Measurements from ENCODE around the gene FBXW9. TPM values are rescaled to one million over a fixed set of nuclear protein-coding genes. Genes with fewer than 3 reads are reported as not detected.

Gene FBXW9
- total and polyA plus RNA-seq, 2 of the 8 experiments (the other 6 are each of a cell fraction or from before 2014, with no cell fraction given) = 10.8 to 30.1 TPM

DNA sequence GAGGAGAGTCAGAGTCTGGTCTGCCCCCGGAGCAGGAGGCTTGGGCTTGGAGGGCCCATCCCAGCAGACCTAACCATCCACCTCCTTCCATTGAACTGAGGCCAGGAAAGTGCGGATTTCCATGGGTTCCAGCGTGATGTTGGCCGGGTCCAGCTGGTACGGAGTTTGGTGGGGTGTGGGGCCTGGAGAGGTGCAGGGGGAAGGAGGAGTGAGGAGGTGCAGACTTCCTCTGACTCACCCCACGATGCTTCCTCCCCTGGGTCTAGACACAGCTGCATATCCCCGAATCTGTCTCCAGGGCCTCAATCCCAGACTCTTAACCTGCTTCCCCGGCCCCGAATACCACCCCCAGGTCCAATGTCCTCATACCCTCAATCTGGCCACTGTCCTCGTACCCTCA is 49.9 kb downstream of the FBXW9 start:
- H4K5ac ChIP-seq (ENCODE audit: insufficient read length, low read depth, low read length) = no peak overlapping the region
- H3K36me3 ChIP-seq (ENCODE audit: control insufficient read depth in 2 of 4, insufficient read depth in 4 of 4, low read length in 3 of 4) = peaks cover 0 to 3% (median 0%) of the 10 kb centered on the region in 4 experiments; a peak in 1 of 8 replicates
- peaks cover 0 to 4% of the 10 kb centered on the region in 2 experiments; a peak in 1 of 4 replicates for H3K9me3 ChIP-seq (ENCODE audit: insufficient read depth in 2 of 2, low read depth in 1 of 2, low read length in 1 of 2)
- 89% methylated on average over 10 of the region's 10 CpGs; no CpG with 5 or more reads in 1 of the 2 experiments for WGBS, 2 experiments (ENCODE audit: extremely low coverage in 1 of 2, insufficient coverage in 1 of 2, insufficient read length in 1 of 2, insufficient replicate concordance in 2 of 2, low coverage in 1 of 2, low lambda C conversion rate in 2 of 2, missing lambda C conversion rate in 1 of 2)
- H3K9ac ChIP-seq (replicated peaks in 1 of 4; ENCODE audit: extremely low read depth in 1 of 4, low read depth in 3 of 4, low read length in 3 of 4) = no peak overlapping the region
- no peaks in the 10 kb centered on the region for H4K20me1 ChIP-seq (replicated peaks in 1 of 2; ENCODE audit: control insufficient read depth in 1 of 2, insufficient read depth in 2 of 2, low read length in 2 of 2)
- ChIA-PET POLR2A (ENCODE audit: partially characterized antibody) (interaction anchor here (1.3 kb wide), 1 partner anchor 36 kb away, joined by 8 read pairs; the partner anchor contains the start of genes ZNF490 and ZNF791), CTCF (ENCODE audit: partially characterized antibody) (interaction anchor here (1.2 to 1.3 kb wide), 2 partner anchors 10 to 13 kb away, joined by 5 to 6 read pairs; no protein-coding TSS in a partner anchor)
- H3K4me3 ChIP-seq (ENCODE audit: extremely low read depth in 1 of 4, insufficient read depth in 2 of 4, low read depth in 3 of 4, low read length in 4 of 4) = no peak overlapping the region
- H2BK20ac ChIP-seq (ENCODE audit: low read length) = no peak overlapping the region
- H3K27ac ChIP-seq (ENCODE audit: low read depth, low read length) = no peak overlapping the region
- no peak overlapping the region for H4K91ac ChIP-seq (replicated peaks; ENCODE audit: insufficient read length, low read length)
- no peaks in the 10 kb centered on the region for H3K23me2 ChIP-seq (ENCODE audit: low read depth, low read length)
- no peak overlapping the region for H3K14ac ChIP-seq (ENCODE audit: insufficient read length)
- H3K4me2 ChIP-seq (ENCODE audit: insufficient read depth in 1 of 2, low read depth in 2 of 2, low read length in 2 of 2) = no peak overlapping the region
- DNase-seq (ENCODE audit: low read depth in 1 of 2, low spot score in 2 of 2) (no peak), FAIRE-seq (no peak)
- no peaks in the 10 kb centered on the region for H3K79me1 ChIP-seq (ENCODE audit: low read depth, low read length)
- H3K4ac ChIP-seq (replicated peaks; ENCODE audit: insufficient read length, low read depth, low read length) = no peak overlapping the region
- H3K56ac ChIP-seq (replicated peaks; ENCODE audit: insufficient read length, low read depth, low read length) = no peak overlapping the region
- no peak overlapping the region for H3K23ac ChIP-seq (ENCODE audit: insufficient read length)
- H3K4me1 ChIP-seq (replicated peaks in 1 of 4; ENCODE audit: control insufficient read depth in 3 of 4, insufficient read depth in 4 of 4, low read length in 3 of 4) = no peaks in the 10 kb centered on the region
- TF ChIP-seq EP300 (IDR thresholded peaks at IDR 0.05; ENCODE audit: borderline replicate concordance in 1 of 2, low read depth in 2 of 2, low read length in 2 of 2) = no peak
- TF ChIP-seq TEAD4 (IDR thresholded peaks at IDR 0.05; ENCODE audit: low read depth, low read length) = no peak
- TF ChIP-seq BACH1 (IDR thresholded peaks at IDR 0.05; ENCODE audit: low read length) = no peak
- TF ChIP-seq, protein P1, sequence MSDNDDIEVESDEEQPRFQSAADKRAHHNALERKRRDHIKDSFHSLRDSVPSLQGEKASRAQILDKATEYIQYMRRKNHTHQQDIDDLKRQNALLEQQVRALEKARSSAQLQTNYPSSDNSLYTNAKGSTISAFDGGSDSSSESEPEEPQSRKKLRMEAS (IDR thresholded peaks at IDR 0.05) = no peak
- TF ChIP-seq, protein P2, sequence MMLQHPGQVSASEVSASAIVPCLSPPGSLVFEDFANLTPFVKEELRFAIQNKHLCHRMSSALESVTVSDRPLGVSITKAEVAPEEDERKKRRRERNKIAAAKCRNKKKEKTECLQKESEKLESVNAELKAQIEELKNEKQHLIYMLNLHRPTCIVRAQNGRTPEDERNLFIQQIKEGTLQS (IDR thresholded peaks at IDR 0.05; ENCODE audit: insufficient read depth, low read depth, low read length) = no peak
- no peak overlapping the region for H2BK120ac ChIP-seq (replicated peaks; ENCODE audit: low read depth, low read length)
- no peaks in the 10 kb centered on the region for H3K79me2 ChIP-seq (ENCODE audit: control insufficient read depth in 1 of 2, insufficient read depth in 2 of 2, low read length in 2 of 2)
- H2BK12ac ChIP-seq (ENCODE audit: low read depth, low read length) = no peak overlapping the region
- no peak overlapping the region for H2AK5ac ChIP-seq (ENCODE audit: low read depth, low read length)
- no peak overlapping the region for H2BK5ac ChIP-seq (ENCODE audit: low read depth, low read length)
- H4K8ac ChIP-seq (ENCODE audit: extremely low read depth, insufficient read depth, low read length) = no peak overlapping the region
- no peak overlapping the region for H2BK15ac ChIP-seq (ENCODE audit: low read length)
- no peak overlapping the region for H3K18ac ChIP-seq (ENCODE audit: extremely low read depth, low read length)
- H2AFZ ChIP-seq (ENCODE audit: low read length) = no peak overlapping the region
- no peaks in the 10 kb centered on the region for H3K27me3 ChIP-seq (replicated peaks in 1 of 4; ENCODE audit: control insufficient read depth in 3 of 4, extremely low read depth in 1 of 4, insufficient read depth in 3 of 4, low read length in 3 of 4)

All from H1 (cell line).